Activated CD4-positive, CD25-positive, alpha-beta regulatory T cell (primary cell): ENCODE measurements around the gene ACADL.
A peak's percentile ranks its signal among the peaks of the same experiment; 100 is the strongest.
"Not testable (repeated sequence)": the region's sequence is repeated elsewhere in the genome, so short reads cannot be mapped to it uniquely, and the experiment has no call there.

Source experiments
- DNase-seq, 4 experiments: peaks; one replicate each; lab custom pipeline; 2025; lab: John Stamatoyannopoulos, UW

ACADL gene

DNA sequence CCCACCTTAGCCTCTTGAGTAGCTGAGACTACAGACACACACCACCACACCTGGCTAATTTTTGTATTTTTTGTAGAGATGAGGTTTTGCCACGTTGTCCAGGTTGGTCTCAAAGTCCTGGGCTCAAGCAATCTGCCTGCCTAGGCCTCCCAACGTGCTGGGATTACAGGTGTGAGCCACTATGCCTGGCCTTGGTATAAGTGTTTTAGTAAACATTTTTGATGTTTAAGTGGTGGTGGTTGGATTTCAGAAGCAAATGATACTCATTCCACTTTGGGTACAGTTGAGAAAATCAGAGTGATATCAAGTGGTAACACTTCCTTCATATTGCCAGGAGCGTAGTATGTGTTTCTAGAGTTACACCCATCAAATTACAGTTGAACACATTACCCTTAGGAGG, 25.4 kb downstream of the ACADL start:
- DNase-seq, result no peak

DNA sequence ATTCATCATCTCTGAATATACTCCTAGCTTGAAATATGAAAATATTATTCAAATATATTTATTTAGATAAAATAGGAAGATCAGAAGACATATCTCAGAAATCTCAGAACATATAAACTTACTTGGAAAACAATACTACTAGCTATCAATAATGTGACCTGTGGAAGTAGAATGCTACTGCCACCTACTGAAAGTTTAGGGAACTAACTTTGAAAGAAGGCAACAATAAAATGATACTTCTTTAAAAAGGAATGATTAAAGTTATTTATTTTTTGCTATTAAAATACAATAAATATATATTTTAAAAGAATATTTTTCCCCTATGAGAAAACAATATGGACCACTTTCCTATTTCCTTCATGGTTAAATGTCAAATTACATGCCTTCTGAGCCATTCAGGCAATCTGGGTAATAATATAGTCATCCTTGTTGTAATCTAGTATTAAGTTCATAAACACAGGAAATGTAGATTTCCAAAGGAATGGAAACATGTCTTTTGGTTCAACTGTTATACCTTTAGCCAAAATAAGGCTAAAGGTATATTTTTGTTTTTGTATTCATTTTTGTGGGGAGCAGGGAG, 26.0 kb downstream of the ACADL start:
- DNase-seq, result no peak

DNA sequence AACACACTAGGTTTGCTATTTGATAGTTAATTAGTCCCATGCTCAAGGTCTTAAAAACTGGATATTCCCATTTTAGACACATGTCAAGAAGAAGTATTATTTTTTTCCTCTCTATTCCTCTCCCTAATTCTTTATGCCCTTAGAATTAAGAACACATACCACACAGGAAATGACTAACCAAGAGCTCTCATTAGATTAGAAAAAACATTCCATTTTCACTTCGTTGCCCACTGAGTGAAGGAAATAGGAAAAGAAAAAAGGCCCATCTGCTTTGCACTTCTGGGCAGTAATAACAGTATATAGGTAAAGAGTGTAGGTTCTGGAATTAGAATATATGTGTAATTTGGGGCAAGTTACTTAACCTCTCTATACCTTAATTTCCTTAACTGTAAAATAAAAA, 26.9 kb downstream of the ACADL start:
- no peak for DNase-seq

GRCh38 chr2:210197720-210198119, 27.5 kb downstream of the ACADL start:
- DNase-seq, result no peak

DNA sequence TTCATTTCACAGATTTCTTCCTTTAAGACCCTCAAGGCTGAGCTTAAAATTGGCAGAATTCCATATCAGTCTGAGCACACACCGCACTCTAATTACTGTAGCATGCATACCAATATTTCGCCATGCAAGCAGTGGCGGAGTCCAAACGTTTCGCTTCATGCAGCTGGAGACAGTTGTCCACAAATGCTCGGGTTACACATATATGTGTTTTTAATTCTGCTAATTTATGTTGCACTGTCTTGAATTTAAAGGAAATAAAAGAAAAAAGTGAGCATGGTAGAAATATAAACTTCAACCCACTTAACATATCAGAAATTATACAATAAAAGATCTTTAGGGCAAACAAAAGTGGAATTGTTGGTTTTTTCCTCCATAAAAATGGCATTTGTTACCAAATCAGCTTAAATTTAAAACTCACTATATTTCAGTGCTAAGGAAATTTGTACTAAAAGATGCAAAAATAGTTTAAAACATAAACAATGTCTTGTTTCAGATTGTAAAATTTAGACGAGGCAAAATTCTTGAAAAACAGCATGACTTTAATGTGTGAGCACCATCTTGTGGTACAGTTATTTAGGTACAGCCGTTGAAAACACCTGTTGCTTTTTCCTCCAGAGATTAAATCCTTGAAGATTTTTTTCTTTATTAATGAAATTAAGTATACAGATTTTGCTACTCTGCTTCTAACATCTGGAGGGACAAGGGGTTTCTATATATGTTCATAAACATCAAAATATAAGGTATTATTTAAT, 30.0 kb downstream of the ACADL start:
- DNase-seq, result no peak

DNA sequence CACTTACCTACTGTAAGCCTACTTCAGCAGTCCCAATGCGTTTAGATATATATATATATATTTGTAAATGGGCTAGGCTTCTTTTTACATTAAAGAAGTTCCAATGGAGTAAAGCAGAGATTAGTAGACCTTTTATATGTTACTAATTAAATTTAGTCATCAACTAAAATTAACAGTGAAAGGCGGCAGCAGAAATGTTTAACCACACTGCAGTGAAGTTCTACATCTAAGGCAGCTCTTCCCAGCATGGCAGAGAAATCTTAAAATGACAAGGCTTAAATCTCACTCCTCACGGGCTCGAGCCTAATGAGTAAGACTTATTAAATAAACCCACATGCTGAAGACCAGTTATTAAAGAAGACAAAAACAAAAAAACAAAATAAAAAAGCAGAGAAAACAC, 34.9 kb downstream of the ACADL start:
- no peak for DNase-seq

DNA sequence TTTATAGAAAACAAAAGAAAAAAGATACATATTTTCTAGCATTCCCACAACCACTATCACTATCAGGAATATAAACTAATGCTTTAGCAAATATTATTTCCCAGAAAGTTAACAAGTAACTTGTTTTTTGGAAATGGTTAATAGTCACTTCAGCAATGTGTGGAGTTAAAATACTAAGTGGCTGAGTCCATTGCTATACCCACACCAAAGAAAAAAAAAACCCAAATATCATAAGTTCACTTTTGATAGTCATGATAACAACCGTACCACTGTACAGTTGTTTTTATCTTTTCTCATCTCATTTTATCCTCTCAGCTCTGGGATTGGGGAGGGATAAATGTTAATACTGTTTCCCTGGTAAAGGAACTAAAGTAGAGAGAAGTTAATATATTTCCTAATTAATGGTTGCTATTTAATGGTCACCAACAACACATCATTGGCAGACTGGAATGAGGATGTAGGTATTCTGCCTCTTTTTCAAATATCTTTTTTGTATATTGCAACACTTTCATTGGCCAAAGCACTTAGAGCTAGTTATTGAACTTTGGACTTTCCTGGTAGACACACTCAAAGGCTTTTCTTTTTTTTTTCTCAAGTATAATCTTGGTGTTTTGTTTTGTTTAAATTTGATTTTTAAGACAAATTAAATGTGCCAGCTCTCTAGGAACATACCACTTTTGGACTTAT, 35.7 kb downstream of the ACADL start:
- DNase-seq, result no peak

GRCh38 chr2:210188755-210189154, 36.5 kb downstream of the ACADL start:
- no peak for DNase-seq

- no peak for DNase-seq
Observed at GRCh38 chr2:210188190-210188589, 37.1 kb downstream of the ACADL start.

GRCh38 chr2:210183936-210184335, 41.3 kb downstream of the ACADL start:
- DNase-seq, result not testable (repeated sequence)

DNA sequence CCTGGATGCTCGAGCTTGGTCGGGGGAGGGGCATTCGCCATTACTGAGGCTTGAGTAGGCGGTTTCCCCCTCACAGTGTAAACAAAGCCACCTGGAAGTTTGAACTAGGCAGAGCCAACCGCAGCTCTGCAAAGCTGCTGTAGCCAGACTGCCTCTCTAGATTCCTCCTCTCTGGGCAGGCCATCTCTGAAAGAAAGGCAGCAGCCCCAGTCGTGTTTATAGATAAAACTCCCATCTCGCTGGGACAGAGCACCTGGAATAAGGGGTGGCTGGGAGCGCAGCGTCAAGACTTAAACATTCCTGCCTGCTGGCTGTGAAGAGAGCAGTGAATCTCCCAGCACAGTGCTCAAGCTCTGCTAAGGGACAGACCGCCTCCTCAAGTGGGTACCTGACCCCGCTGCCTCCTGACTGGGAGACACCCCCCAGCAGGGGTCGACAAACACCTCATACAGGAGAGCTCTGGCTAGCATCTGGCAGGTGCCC, 43.6 kb downstream of the ACADL start:
- DNase-seq, result not testable (repeated sequence)

- DNase-seq, result not testable (repeated sequence)
Observed at GRCh38 chr2:210181033-210181605, 44.1 kb downstream of the ACADL start.

- no peak for DNase-seq
Observed at GRCh38 chr2:210180477-210180876, 44.8 kb downstream of the ACADL start.

DNA sequence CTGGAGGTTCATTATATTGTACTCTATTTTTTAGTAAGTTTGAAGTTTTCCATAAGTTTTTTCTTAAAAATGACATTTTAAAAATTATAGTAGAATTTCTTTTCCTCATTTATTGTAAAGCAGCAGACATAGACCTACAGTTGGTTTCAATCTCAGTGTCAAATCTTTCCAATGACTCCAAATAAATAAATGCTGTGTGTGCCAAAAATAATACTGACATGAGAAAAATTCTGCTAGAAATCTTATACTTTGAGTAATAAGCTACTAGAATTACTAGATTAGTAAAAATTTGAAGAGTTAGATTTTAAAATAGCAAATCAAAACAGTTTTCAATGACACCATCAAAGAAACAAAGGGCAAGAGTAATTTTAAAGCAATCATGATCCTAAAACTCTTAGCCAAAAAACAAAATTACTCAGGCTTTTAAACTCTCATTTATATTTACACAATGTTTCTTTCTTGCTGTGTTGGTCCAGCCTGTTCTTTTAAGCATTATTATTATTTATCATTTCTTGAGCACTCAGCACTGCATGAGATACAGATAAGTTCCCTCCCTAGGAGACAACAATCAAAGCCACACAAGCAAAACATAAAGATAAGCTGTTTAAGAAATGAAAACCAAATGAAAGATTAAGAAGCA, 45.8 kb downstream of the ACADL start:
- no peak for DNase-seq

GRCh38 chr2:210177769-210178168, 47.5 kb downstream of the ACADL start:
- no peak for DNase-seq

DNA sequence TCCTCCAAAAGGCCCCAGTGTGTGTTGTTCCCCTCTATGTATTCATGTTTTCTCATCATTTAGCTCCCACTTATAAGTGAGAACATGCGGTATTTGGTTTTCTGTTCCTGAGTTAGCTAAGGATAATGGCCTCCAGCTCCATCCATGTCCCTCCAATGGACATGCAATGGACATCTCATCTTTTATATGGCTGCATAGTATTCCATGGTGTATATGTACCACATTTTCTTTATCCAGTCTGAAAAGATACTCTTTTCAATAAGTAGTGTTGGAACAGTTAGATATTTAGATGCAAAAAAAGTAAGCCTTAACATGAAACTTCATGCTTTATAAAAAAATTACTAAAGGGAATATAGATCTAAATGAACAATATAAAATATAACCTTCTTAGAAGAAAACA, 48.1 kb downstream of the ACADL start:
- DNase-seq, result not testable (repeated sequence)

DNA sequence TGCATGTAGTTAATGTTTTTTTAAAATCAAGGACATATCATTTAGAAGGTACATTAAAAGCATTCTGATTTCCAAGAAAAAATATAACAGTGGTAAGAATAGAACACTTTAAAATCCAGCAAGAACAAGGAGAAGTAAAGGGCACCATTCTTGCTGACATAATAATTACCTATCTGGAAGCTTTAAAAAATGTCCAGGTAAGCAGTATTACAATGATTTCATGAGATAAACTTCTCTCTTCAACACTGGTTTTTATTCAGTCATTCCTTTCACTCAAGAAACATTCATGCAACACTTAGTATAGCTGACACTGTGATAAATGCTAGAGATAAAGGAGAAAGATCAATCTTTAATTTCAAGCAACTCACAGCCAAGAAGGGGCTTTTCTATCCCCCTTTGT, 51.2 kb downstream of the ACADL start:
- no peak for DNase-seq

DNA sequence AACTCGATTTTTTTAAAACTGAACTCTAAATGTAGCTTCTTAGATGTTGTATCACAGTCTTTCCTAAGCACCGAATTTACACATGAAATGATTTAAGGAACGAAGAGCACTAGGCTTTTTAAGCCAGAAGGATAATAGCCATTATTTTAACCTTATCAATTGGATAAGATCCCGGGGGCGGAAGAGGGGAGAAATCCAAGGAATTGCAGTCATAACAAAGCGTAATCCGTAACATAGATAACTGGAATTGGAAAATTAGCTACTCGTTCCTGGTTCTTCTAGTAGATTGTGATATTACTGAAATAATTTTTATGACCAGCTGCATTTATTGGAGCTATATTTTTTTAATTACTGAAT, 53.0 kb downstream of the ACADL start:
- DNase-seq, result no peak

GRCh38 chr2:210171309-210172218, 53.7 kb downstream of the ACADL start, which contains the start of gene KANSL1L:
KANSL1L (minus strand) TSS chr2:210171409; CDS start chr2:210154582, 16,827 bp downstream.
- DNase-seq, result peak; percentile 88 to 93 (median 93)

DNA sequence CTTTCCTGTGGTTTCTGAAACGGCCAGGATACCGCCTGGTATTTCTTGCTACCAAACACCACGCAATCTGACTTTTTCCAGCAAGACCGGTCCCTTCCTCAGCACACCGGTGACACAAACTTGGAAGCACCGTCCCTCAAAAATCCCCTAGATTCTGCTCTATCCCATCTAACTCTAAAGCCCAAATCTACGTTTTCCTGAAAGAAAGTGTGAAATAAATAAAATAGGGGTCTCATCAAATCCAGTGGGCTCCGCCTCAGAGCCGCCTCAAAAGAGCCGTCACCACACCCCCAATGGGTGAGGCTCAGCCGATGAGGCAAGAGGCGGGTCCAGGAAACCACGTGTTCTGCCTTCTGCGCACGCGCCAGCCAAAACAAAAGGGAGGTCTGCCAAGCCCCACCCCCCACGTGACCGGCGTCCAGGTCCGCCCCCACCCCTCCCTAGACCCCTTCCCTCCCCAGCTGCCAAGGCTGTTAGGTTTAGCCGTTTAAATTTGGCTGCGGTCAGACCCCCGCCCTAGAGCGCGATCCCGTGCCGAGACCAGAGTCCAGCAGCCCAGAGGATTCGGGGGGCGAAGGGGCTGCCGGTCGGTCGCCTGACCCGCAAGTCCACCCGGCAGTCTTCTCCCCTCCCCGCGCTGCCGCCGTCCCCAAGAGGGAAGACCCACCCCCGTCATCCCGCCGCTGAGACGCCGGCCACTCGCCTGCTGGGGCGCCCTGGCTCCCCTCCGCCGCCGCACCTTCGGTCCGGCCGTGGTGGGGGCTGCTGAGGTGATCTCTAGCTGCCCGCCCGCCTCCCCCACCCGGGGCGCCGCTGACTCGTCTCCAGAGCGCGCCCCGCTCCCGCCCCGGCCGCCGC, 54.6 kb downstream of the ACADL start:
- peak; percentile 90 to 95 (median 92) for DNase-seq
